OCI-LY7 (cell line): Measurements from ENCODE around the gene TMEM221. TPM values are rescaled to one million over a fixed set of nuclear protein-coding genes. Genes with fewer than 3 reads are reported as not detected.

ENCODE experiments used
- BruUV-seq: library from RNA; stranded (reverse); fragments of 400-500 nt; replicated peaks from 2 replicates; lab custom pipeline; 2021; lab: Mats Ljungman, UMichigan
- CTCF ChIA-PET: fragments of 300-600 bp; sonication (Branson Sonifier 250); formaldehyde crosslinking; loops from one replicate; lab custom pipeline; 2022; ENCODE audit warnings: antibody characterized with exemption; ENCODE audit not compliant: unreplicated experiment; lab: Charles Lee
- POLR2A ChIA-PET: fragments of 300-600 bp; sonication (Branson Sonifier 250); formaldehyde crosslinking; loops from one replicate; lab custom pipeline; 2022; ENCODE audit warnings: antibody characterized with exemption; lab: Charles Lee
- DNase-seq: peaks from one replicate; pipeline ENCODE4 v3.0.0-alpha.2; 2015; ENCODE audit warnings: low spot score
- H2AFZ ChIP-seq: fragments of 200-600 bp; sonication (generic), shearing (Covaris generic); 2 replicates; pipeline ENCODE4 v1.6.1; 2014; ENCODE audit warnings: mild to moderate bottlenecking, antibody characterized with exemption, low read length, moderate library complexity
- H3K27ac ChIP-seq: fragments of 200-600 bp; sonication (generic); 2 replicates; pipeline ENCODE4 v1.5.1; 2014; ENCODE audit warnings: mixed run types, low read depth, mild to moderate bottlenecking, moderate library complexity, low read length, inconsistent platforms; ENCODE audit not compliant: poor library complexity, severe bottlenecking
- H3K36me3 ChIP-seq: fragments of 200-600 bp; sonication (generic); 2 replicates; pipeline ENCODE4 v1.6.1; 2014; ENCODE audit warnings: mild to moderate bottlenecking, antibody characterized with exemption, low read length, moderate library complexity, mixed read lengths; ENCODE audit not compliant: insufficient read depth
- H3K4me1 ChIP-seq: fragments of 200-600 bp; sonication (generic); 2 replicates; pipeline ENCODE4 v1.5.1; 2014; ENCODE audit warnings: mild to moderate bottlenecking, low read length; ENCODE audit not compliant: insufficient read depth, poor library complexity, severe bottlenecking
- H3K4me2 ChIP-seq: fragments of 200-600 bp; sonication (generic); 2 replicates; pipeline ENCODE4 v1.6.1; 2014; ENCODE audit warnings: mild to moderate bottlenecking, low read length
- H3K4me3 ChIP-seq: fragments of 200-600 bp; sonication (generic); 2 replicates; pipeline ENCODE4 v1.5.1; 2014; ENCODE audit warnings: mild to moderate bottlenecking, low read depth, low read length; ENCODE audit not compliant: poor library complexity, severe bottlenecking
- H3K79me2 ChIP-seq: fragments of 200-600 bp; sonication (generic); 2 replicates; pipeline ENCODE4 v1.6.1; 2016; ENCODE audit warnings: low read depth, mild to moderate bottlenecking, low read length, moderate library complexity, mixed read lengths; ENCODE audit not compliant: insufficient read depth
- H3K9me2 ChIP-seq: fragments of 200-600 bp; sonication (generic); 2 replicates; pipeline ENCODE4 v1.6.1; 2016; ENCODE audit warnings: mild to moderate bottlenecking, low read length, mixed read lengths; ENCODE audit not compliant: insufficient read depth
- H3K9me3 ChIP-seq: fragments of 200-600 bp; sonication (generic); 2 replicates; pipeline ENCODE4 v1.6.1; 2014; ENCODE audit warnings: mild to moderate bottlenecking, mixed run types, low read length, mixed read lengths
- H4K20me1 ChIP-seq: fragments of 200-600 bp; sonication (generic); 2 replicates; pipeline ENCODE4 v1.6.1; 2014; ENCODE audit warnings: mild to moderate bottlenecking, antibody characterized with exemption, low read length, moderate library complexity, mixed read lengths; ENCODE audit not compliant: insufficient read depth
- EZH2phosphoT487 ChIP-seq: fragments of 200-600 bp; sonication (generic); IDR thresholded peaks from 2 replicates; pipeline ENCODE4 v1.6.1; 2018; ENCODE audit warnings: low read depth, borderline replicate concordance, mild to moderate bottlenecking, mixed run types, antibody characterized with exemption, low read length, moderate library complexity, mixed read lengths
- intact Hi-C: fragments of 100-400 bp; cut with micrococcal nuclease; formaldehyde crosslinking; loops from one replicate; pipeline ENCODE4 v1.10.0; 2022; ENCODE audit not compliant: unreplicated experiment
- total RNA-seq, 2 experiments: library from RNA; depleted of rRNA in 1 of 2; stranded (reverse); fragments of >200 nt in 1 of 2; shearing (Covaris generic) in 1 of 2; gene quantifications; 2 replicates each; pipeline ENCODE4 v1.2.3, GENCODE V29; 2014 to 2022
- TF ChIP-seq, protein P1 (sequence below): fragments of 200-600 bp; sonication (generic); conservative IDR thresholded peaks from 2 replicates; pipeline ENCODE4 v1.5.1; 2014; ENCODE audit warnings: mild to moderate bottlenecking, antibody characterized with exemption, low read length, moderate library complexity, mixed read lengths

Gene TMEM221
- total RNA-seq, 2 experiments from 2014 or later: not detected

DNA sequence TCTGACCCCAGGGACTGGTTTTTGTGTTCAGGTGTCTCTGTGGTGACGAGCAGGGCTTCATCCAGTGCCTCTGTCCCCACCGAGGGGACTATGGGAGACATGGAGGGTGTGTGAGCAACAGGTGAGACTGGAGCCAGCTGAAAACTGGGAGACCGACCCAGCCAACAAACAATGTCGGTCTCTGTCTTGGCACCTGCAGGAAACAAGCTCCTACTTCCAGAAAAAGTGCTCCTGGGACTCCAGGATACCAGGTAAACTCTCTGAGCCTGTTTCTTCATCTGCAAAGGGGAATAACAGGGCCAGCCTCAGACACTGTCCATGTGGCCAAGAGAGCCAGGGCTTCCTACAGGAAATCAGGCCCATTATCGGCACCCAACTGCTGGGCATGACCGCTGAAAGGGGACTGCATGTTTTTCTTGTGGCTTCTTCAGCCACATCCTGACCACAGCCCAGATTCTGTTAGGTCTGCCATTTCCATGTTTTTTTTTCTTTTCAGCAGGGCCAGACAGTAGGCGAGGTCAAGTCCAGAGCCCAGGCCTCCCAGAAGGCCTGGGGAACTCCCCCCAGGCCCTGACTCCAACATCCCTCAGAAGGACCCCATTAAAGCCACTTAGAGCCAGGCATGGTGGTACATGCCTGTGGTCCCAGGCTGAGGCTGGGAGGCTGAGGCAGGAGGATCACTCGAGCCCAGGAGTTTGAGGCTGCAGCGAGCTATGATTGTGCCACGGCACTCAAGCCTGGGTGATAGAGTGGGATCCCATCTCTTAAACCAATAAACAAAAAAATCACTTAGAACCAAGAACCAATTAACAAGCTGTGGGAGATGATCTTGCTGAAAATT, 42.2 kb downstream of the TMEM221 start:
- peak overlapping the region; percentile 90 for H3K4me3 ChIP-seq
- H3K27ac ChIP-seq: peak overlapping the region; percentile 93
- ChIA-PET POLR2A (interaction anchor here (0.6 to 2.5 kb wide), 10 partner anchors 11 to 1084 kb away, joined by 3 to 13 read pairs (median 3); partner anchors contain the start of genes MRPL34, MVB12A and SLC27A1), CTCF (no interaction called here)
- peaks cover 71% of the 10 kb centered on the region for H3K79me2 ChIP-seq
- no peaks in the 10 kb centered on the region for H3K9me2 ChIP-seq
- peaks cover 28% of the 10 kb centered on the region for H3K36me3 ChIP-seq
- no TSS peak for BruUV-seq
- DNase-seq: no peak
- H2AFZ ChIP-seq: no peak overlapping the region; the same call in 1 of the 2 replicates
- TF ChIP-seq EZH2phosphoT487: no peak
- TF ChIP-seq, protein P1, sequence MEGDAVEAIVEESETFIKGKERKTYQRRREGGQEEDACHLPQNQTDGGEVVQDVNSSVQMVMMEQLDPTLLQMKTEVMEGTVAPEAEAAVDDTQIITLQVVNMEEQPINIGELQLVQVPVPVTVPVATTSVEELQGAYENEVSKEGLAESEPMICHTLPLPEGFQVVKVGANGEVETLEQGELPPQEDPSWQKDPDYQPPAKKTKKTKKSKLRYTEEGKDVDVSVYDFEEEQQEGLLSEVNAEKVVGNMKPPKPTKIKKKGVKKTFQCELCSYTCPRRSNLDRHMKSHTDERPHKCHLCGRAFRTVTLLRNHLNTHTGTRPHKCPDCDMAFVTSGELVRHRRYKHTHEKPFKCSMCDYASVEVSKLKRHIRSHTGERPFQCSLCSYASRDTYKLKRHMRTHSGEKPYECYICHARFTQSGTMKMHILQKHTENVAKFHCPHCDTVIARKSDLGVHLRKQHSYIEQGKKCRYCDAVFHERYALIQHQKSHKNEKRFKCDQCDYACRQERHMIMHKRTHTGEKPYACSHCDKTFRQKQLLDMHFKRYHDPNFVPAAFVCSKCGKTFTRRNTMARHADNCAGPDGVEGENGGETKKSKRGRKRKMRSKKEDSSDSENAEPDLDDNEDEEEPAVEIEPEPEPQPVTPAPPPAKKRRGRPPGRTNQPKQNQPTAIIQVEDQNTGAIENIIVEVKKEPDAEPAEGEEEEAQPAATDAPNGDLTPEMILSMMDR: no peak
- intact Hi-C loops: loop anchor here (5.0 kb wide), 2 partner anchors 61 to 106 kb away; partner anchors contain the start of gene PGLS
- H3K4me1 ChIP-seq: peaks cover 33% of the 10 kb centered on the region
- peak overlapping the region; percentile 86 for H3K4me2 ChIP-seq
- H4K20me1 ChIP-seq: 0 out of 2 replicates have a peak, but pooled peaks cover 3% of the 10 kb centered on the region
- no peaks in the 10 kb centered on the region for H3K9me3 ChIP-seq

DNA sequence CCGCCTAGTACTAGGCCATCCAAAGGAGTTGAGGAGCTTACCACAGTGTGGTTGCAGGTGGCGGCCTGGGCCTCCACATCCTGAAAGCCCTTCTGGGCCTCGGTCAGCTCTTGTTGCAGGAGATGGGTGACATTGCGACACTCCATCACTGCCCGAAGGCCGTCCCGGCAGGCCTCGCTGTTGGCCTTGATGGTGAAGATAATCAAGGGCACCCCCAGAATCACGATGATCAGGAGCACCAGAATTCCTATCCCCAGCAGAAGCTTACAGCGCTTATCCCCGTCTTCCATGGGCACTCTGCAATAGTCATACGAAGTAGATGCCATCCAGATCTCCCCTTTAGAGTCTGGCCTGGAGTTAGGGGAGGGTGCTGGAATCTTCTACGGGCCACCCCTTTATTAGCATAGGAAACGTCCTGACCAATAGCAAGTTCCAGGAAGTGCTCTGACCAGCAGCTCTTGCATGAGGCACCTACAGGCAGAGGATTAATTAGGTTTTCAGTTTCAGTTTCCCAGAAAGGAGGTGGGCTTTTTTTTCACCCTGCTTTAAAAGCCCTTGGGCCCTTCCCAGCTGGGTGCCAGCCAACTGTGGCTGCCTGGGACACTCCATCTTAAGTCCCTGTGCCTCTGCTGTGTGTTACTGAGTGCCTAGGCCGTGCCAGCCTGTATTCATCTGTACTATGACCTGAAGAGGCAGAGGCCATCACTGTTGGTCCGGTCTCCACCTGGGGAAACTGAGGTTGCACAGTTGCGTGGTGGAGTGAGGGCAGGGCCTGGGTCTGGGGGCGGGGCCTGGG, 43.0 kb downstream of the TMEM221 start, which contains the start of gene BST2:
Gene BST2 (minus strand): TSS at position 381 of the 796 bp plus-strand sequence. CDS start 55 bp downstream, at position 326.
- no peak within 1 kb of the TSS; the same call in 1 of the 2 replicates for H2AFZ ChIP-seq
- intact Hi-C loops: loop anchor here (5.0 kb wide), 2 partner anchors 62 to 107 kb away; partner anchors contain the start of gene PGLS
- CTCF ChIA-PET: interaction anchor here (0.5 kb wide), 1 partner anchor 18 kb away, joined by 3 read pairs; no protein-coding TSS in a partner anchor
- BruUV-seq: no TSS peak
- H4K20me1 ChIP-seq: 0 out of 2 replicates have a peak, but pooled peaks cover 3% of the 10 kb centered on the region
- no peak for TF ChIP-seq EZH2phosphoT487
- TF ChIP-seq, protein P1: no peak
- peak; percentile 95 for DNase-seq
- POLR2A ChIA-PET: interaction anchor here (0.5 to 2.5 kb wide), 11 partner anchors 14 to 1084 kb away, joined by 3 to 13 read pairs (median 3); partner anchors contain the start of genes BABAM1, DDA1, MRPL34 and MVB12A
- H3K36me3 ChIP-seq: peaks cover 31% of the 10 kb centered on the region
- H3K4me3 ChIP-seq: peak within 1 kb of the TSS; percentile 90
- H3K79me2 ChIP-seq: peaks cover 69% of the 10 kb centered on the region
- no peaks in the 10 kb centered on the region for H3K9me2 ChIP-seq
- peak within 1 kb of the TSS; percentile 86 for H3K4me2 ChIP-seq
- H3K9me3 ChIP-seq: no peaks in the 10 kb centered on the region
- peak within 1 kb of the TSS; percentile 93 for H3K27ac ChIP-seq
- H3K4me1 ChIP-seq: peaks cover 31% of the 10 kb centered on the region
